Activated T-cell treated with anti-CD3 and anti-CD28 coated beads, Interleukin-2, amount 50 U/mL, for 4 hours (primary cell): ENCODE measurements around the gene GRID1. TPM values are rescaled to one million over a fixed set of nuclear protein-coding genes. Genes with fewer than 3 reads are reported as not detected.

ENCODE experiments used
- ATAC-seq, 2 donors: fragments of 200-7000 bp; cut with Tn5 transposase; one replicate each; pipeline ENCODE4 v1.10.0; 2021
- DNase-seq: peaks from one replicate; pipeline ENCODE4 v3.0.0-alpha.2; 2020
- H3K27me3 Mint-ChIP-seq: one replicate; pipeline ENCODE4 v1.8.0; 2021; ENCODE audit warnings: low read depth, mixed read lengths
- H3K36me3 Mint-ChIP-seq: one replicate; pipeline ENCODE4 v1.8.0; 2022; ENCODE audit warnings: mixed read lengths; ENCODE audit not compliant: insufficient read depth
- H3K4me1 Mint-ChIP-seq: one replicate; pipeline ENCODE4 v1.8.0; 2021; ENCODE audit warnings: low read depth, mixed read lengths
- H3K4me3 Mint-ChIP-seq: one replicate; pipeline ENCODE4 v1.8.0; 2021; ENCODE audit warnings: mild to moderate bottlenecking, moderate library complexity, mixed read lengths
- H3K9me3 Mint-ChIP-seq: one replicate; pipeline ENCODE4 v1.8.0; 2021; ENCODE audit warnings: mixed read lengths
- total RNA-seq, 3 donors: library from RNA; stranded (reverse); gene quantifications; one replicate each; pipeline ENCODE4 v1.2.1, GENCODE V29; 2021

Gene GRID1
- total RNA-seq, 3 donors from 2014 or later: not detected

- ATAC-seq: no peak
- Mint-ChIP-seq H3K4me1 (no peaks in the 10 kb centered on the region), H3K36me3 (no peaks in the 10 kb centered on the region), H3K27me3 (peaks cover 8% of the 10 kb centered on the region), H3K9me3 (no peaks in the 10 kb centered on the region), H3K4me3 (no peak overlapping the region)
- DNase-seq: no peak
Measured at GRCh38 chr10:86301971-86302370, 64.6 kb downstream of the GRID1 start.

- Mint-ChIP-seq H3K36me3 (no peaks in the 10 kb centered on the region), H3K4me3 (no peak overlapping the region), H3K4me1 (no peaks in the 10 kb centered on the region), H3K27me3 (peaks cover 8% of the 10 kb centered on the region), H3K9me3 (no peaks in the 10 kb centered on the region)
- ATAC-seq (no peak), DNase-seq (no peak)
Measured at GRCh38 chr10:86300931-86301830, 65.4 kb downstream of the GRID1 start.

GRCh38 chr10:86300399-86300925, 66.1 kb downstream of the GRID1 start:
- no peaks in the 10 kb centered on the region for H3K36me3 Mint-ChIP-seq
- H3K9me3 Mint-ChIP-seq: no peaks in the 10 kb centered on the region
- DNase-seq (no peak), ATAC-seq (no peak)
- no peaks in the 10 kb centered on the region for H3K4me1 Mint-ChIP-seq
- peaks cover 8% of the 10 kb centered on the region for H3K27me3 Mint-ChIP-seq
- H3K4me3 Mint-ChIP-seq: no peak overlapping the region

- Mint-ChIP-seq H3K36me3 (no peaks in the 10 kb centered on the region), H3K9me3 (no peaks in the 10 kb centered on the region), H3K27me3 (peaks cover 4% of the 10 kb centered on the region), H3K4me1 (no peaks in the 10 kb centered on the region), H3K4me3 (no peak overlapping the region)
- DNase-seq (no peak), ATAC-seq (no peak)
Measured at GRCh38 chr10:86299562-86299961, 67.0 kb downstream of the GRID1 start.

GRCh38 chr10:86298501-86299001, 68.0 kb downstream of the GRID1 start:
- H3K4me1 Mint-ChIP-seq: no peaks in the 10 kb centered on the region
- H3K9me3 Mint-ChIP-seq: no peaks in the 10 kb centered on the region
- peaks cover 6% of the 10 kb centered on the region for H3K27me3 Mint-ChIP-seq
- H3K4me3 Mint-ChIP-seq: no peak overlapping the region
- no peak for DNase-seq
- no peaks in the 10 kb centered on the region for H3K36me3 Mint-ChIP-seq
- ATAC-seq: no peak

- Mint-ChIP-seq H3K27me3 (peaks cover 5% of the 10 kb centered on the region), H3K9me3 (no peaks in the 10 kb centered on the region), H3K36me3 (no peaks in the 10 kb centered on the region), H3K4me1 (no peaks in the 10 kb centered on the region), H3K4me3 (no peak overlapping the region)
- ATAC-seq (no peak), DNase-seq (no peak)
Measured at GRCh38 chr10:86295791-86296190, 70.8 kb downstream of the GRID1 start.

GRCh38 chr10:86295351-86295750, 71.2 kb downstream of the GRID1 start:
- peaks cover 5% of the 10 kb centered on the region for H3K27me3 Mint-ChIP-seq
- ATAC-seq: no peak
- H3K4me1 Mint-ChIP-seq: no peaks in the 10 kb centered on the region
- no peak overlapping the region for H3K4me3 Mint-ChIP-seq
- no peaks in the 10 kb centered on the region for H3K9me3 Mint-ChIP-seq
- H3K36me3 Mint-ChIP-seq: no peaks in the 10 kb centered on the region
- no peak for DNase-seq

GRCh38 chr10:86294346-86295265, 72.0 kb downstream of the GRID1 start:
- no peak overlapping the region for H3K4me3 Mint-ChIP-seq
- no peaks in the 10 kb centered on the region for H3K4me1 Mint-ChIP-seq
- peaks cover 5% of the 10 kb centered on the region for H3K27me3 Mint-ChIP-seq
- no peak for DNase-seq
- no peaks in the 10 kb centered on the region for H3K36me3 Mint-ChIP-seq
- no peaks in the 10 kb centered on the region for H3K9me3 Mint-ChIP-seq
- no peak for ATAC-seq

GRCh38 chr10:86293396-86293791, 73.2 kb downstream of the GRID1 start:
- no peaks in the 10 kb centered on the region for H3K36me3 Mint-ChIP-seq
- no peaks in the 10 kb centered on the region for H3K4me1 Mint-ChIP-seq
- no peak overlapping the region for H3K4me3 Mint-ChIP-seq
- peaks cover 5% of the 10 kb centered on the region for H3K27me3 Mint-ChIP-seq
- ATAC-seq (no peak), DNase-seq (no peak)
- no peaks in the 10 kb centered on the region for H3K9me3 Mint-ChIP-seq

- H3K4me3 Mint-ChIP-seq: no peak overlapping the region
- ATAC-seq (no peak), DNase-seq (no peak)
- H3K9me3 Mint-ChIP-seq: no peaks in the 10 kb centered on the region
- H3K4me1 Mint-ChIP-seq: no peaks in the 10 kb centered on the region
- peaks cover 5% of the 10 kb centered on the region for H3K27me3 Mint-ChIP-seq
- no peaks in the 10 kb centered on the region for H3K36me3 Mint-ChIP-seq
Measured at GRCh38 chr10:86292462-86293395, 73.9 kb downstream of the GRID1 start.

- no peak overlapping the region for H3K4me3 Mint-ChIP-seq
- no peak for DNase-seq
- no peaks in the 10 kb centered on the region for H3K9me3 Mint-ChIP-seq
- no peaks in the 10 kb centered on the region for H3K4me1 Mint-ChIP-seq
- ATAC-seq: no peak
- H3K27me3 Mint-ChIP-seq: peaks cover 5% of the 10 kb centered on the region
- no peaks in the 10 kb centered on the region for H3K36me3 Mint-ChIP-seq
Measured at GRCh38 chr10:86291616-86292340, 74.8 kb downstream of the GRID1 start.

- no peaks in the 10 kb centered on the region for H3K9me3 Mint-ChIP-seq
- DNase-seq: no peak
- peaks cover 5% of the 10 kb centered on the region for H3K27me3 Mint-ChIP-seq
- no peak for ATAC-seq
- H3K36me3 Mint-ChIP-seq: no peaks in the 10 kb centered on the region
- H3K4me1 Mint-ChIP-seq: no peaks in the 10 kb centered on the region
- no peak overlapping the region for H3K4me3 Mint-ChIP-seq
Measured at GRCh38 chr10:86290933-86291615, 75.5 kb downstream of the GRID1 start.

- peaks cover 5% of the 10 kb centered on the region for H3K27me3 Mint-ChIP-seq
- no peak for DNase-seq
- H3K4me3 Mint-ChIP-seq: no peak overlapping the region
- no peaks in the 10 kb centered on the region for H3K4me1 Mint-ChIP-seq
- no peak for ATAC-seq
- H3K36me3 Mint-ChIP-seq: no peaks in the 10 kb centered on the region
- no peaks in the 10 kb centered on the region for H3K9me3 Mint-ChIP-seq
Measured at GRCh38 chr10:86289577-86289868, 77.1 kb downstream of the GRID1 start.
